ENCODE results near the gene ERMARD.

The ERMARD gene

GRCh38 chr6:169783971-169784820 lies 32.8 kb downstream of the ERMARD start:
- no peak for DNase-seq (ENCODE audit: low read depth in 2 of 2)

- no peak for DNase-seq (ENCODE audit: low read depth in 2 of 2)
These were observed 33.5 kb downstream of the ERMARD start for GRCh38 chr6:169784821-169785340.

DNA sequence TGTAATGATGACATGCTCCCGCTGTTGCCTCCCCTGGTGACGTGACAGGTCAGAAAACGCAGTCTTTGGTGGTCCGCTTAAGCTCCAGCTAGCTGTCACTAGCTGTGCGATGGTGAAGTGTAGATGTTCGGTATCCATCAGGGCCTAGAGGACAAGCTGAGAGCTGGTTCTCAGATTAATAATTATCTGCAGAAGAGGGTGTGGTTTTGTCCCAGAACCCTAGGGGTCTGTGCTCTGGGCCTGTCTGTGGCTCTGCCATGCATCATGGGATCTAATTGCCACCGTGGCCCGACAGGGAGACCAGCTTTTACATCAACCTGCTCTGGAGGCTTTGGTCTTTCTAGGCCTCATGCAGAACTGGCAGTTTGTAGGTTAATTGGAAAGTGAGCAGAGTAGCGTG lies 34.1 kb downstream of the ERMARD start:
- no peak for DNase-seq (ENCODE audit: low read depth in 2 of 2)

GRCh38 chr6:169786349-169786748 lies 34.9 kb downstream of the ERMARD start:
- DNase-seq (ENCODE audit: low read depth in 2 of 2), result no peak

GRCh38 chr6:169787797-169788196 lies 36.4 kb downstream of the ERMARD start:
- no peak for DNase-seq (ENCODE audit: low read depth in 2 of 2)

DNA sequence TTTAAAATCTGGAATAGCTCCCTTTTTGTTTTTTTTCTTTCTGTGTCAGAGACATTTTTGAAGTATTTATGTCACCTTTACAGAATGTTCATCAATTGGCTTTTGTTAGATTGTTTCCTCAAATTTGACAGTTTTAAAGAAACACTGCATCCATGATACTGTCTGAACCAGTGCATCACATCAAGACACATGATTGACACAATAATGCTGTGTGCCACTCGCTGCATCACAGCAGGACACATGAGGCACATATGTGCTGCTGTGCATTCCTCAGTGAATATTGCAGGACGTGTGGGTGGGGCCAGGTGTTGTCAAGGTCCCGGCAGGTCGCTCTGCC lies 37.4 kb downstream of the ERMARD start:
- no peak for DNase-seq (ENCODE audit: low read depth in 2 of 2)

DNA sequence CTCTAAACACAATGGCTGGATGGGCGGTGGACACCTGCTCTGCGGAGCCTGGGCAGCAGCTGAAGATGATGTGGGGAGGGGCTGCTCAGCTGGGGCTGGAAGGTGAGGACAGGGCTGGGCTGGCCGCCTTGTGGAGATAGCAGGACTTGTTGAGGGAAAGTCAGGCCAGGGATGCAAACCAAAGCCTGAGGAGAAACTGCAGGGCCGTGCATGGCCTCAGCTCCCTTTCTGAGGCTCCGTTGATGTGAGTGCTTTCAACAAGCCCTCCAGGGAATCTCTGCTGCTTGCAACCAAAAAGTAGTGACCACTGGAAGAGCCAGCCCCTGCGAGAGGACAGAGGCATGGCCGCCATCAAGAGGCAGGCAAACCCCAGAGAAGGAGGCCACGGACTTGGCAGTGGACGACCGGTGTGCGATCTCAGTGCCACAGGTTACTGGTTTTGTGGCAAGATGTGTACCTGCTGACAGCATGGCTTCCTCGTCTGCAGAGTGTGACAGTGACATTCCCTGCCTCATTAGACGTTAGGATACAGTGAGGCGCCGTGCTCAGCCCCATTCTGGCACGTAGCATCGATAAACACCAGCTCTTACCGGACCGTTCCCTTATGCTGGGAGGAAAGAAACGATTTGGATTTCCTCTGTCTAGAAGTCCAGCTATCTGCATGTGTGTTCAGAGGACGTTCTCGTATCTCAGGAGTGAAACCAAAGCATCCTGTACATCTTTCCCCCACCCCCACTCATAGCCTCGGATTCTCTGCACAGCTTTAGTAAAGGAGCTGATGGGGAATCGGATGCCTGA lies 37.9 kb downstream of the ERMARD start:
- no peak for DNase-seq (ENCODE audit: low read depth in 2 of 2)

DNA sequence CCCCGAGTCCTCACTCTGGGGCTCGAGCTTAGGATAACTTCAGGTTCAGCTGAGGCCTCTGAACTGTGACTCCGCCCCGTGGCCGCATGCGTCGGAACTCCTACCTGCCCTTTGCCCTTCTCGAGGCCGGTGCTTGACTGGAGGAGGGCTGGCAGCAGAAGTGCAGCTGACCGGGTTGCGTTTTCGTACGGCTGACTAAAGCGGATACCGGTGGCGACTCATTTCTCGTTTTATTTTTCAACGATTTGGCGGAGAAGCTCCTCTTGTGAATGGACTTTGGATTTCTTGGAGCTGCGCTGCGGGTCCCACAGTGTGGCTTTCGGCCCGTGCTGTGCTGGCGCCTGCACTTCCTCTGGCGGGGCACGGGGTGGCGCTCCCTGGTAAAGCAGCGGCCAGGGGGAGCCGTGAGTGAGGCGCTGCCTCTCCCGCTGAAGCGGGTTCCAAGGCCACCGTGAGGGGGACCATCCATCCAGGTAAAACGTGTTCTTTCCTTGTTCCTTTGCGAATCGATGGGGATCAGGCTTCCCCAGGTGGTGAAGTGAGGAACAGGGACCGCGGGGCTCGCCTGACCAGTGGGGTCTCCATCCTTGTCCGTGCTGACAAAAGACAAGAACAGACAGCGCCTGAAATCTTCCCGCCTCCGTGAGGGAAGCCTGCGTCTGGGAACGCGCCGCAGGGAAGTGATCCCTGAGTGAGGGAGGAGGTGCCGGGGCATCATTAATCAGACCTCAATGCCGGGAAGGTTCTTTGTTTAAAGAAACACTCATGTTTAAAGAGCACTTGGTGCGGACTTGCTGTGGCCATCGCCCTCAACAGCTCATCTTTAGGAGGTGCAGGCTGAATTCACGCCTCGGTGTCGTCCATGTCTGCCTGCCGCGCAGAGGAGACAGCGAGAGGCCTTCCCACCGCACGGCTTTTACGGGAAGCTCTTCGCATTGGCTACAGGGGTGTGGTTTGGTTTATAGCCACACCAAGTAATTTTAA lies 38.8 kb downstream of the ERMARD start:
- DNase-seq (ENCODE audit: low read depth in 2 of 2), result peak; percentile 36 to 57

DNA sequence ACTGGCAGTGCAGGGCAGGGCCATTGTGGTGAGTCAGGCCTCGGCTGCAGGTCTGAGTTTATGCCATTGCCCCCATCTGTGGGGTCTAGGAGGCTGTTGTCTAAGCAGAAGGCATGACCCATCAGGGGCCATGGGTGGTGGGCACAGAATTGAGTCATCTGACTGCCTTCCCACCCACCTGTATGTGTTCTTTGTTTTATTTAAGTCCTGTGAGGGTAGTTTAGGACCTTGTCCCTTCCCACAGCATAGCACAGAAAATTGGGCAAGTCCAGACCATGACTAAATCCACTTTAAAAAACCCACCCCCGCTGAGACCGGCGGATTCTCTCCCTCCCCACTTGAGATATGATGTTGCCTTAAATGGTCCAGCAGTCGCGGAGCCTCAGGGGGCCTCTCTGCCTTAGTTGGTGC lies 40.3 kb downstream of the ERMARD start:
- no peak for DNase-seq (ENCODE audit: low read depth in 2 of 2)

DNA sequence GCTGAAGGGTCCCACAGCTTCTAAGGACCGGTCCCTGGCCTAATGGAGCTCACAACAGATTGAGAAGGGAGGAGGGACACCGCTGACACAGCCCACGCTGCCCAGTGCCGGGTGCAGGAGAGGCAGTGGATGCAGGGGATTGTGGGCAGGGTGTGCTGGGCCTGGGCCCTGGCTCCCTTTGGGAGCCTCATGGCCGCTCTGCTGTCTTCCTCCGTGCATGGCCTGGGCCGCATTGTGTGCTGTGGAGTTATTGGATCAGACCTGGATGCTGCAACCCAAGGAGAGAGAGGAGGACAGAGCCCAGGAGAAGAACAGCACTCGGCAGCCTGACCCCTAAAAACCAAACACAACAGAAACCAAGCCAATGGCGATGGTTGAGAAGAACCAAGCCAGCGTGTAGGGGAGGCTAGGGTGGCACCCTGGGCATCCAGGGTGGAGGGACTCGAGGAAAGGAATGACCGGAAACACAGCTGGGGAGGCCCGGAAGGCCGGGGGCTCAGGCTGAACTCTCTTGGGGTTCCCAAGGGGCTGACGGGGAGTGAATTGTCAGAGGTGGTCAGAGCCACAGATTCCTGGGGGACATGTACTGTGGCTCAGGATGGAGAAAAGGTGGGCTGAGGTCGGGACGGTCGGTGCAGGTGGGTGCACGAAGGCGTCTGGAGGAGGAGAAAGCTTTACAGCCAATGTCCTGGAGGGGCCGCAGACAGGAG lies 41.0 kb downstream of the ERMARD start:
- no peak for DNase-seq (ENCODE audit: low read depth in 2 of 2)

DNA sequence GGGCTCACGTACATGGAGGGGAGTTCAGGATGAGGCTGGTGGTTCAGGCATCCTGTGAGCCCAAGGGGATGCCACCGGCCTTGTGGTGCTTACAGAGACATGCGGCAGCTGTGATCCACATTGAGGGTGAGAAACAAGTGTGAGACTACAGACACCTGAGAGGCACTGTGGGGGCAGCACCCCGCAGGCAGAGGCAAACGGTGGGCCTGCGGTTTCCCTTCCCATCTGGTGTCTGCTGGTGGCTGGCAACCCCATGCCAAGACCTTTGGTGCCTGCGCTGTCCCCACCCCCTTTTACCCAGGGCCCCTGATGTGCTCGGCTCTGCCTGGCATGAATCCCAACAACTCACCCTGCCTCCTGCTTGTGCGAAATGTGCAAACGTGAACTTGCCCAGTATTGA lies 42.0 kb downstream of the ERMARD start:
- no peak for DNase-seq (ENCODE audit: low read depth in 2 of 2)

DNA sequence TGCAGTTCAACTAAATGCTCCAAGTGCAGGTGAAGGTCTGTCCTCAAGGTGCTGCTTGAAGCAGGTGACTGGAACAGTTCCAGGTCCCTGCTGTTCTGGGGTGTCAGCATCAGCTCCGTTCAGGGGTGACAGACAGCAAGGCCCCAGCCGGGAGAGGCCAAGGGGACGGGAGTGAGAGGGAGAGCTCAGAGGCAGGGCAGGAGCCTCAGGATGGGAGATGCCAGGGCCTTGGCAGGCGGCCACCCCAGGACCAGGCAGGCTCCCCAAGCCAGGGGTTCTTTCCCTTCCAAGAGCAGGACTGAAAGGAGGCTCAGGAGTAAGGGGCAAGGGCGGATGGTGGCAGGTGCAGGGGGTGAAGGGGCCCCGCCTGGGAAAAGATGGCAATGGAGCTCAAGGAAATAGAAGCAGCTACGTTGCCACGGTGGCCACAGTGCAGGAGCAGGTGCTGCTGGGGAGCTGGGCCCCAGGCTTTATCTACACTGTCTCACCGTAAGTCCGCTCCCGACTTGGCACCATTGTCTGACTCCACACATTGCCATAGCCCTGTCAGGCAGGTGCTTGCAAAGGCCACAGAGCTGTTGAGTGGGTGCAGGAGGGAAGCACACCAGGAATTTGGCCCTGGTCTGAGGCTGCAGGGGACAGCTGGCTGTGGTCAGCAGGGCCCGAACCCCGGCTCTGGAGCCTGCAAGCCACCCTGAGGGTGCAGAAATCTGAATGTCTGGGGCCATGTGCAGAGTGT lies 43.1 kb downstream of the ERMARD start:
- DNase-seq (ENCODE audit: low read depth in 2 of 2), result no peak

- no peak for DNase-seq (ENCODE audit: low read depth in 2 of 2)
These were observed 43.8 kb downstream of the ERMARD start for GRCh38 chr6:169795196-169795595.

GRCh38 chr6:169798764-169799473 lies 47.5 kb downstream of the ERMARD start:
- no peak for DNase-seq (ENCODE audit: low read depth in 2 of 2)

GRCh38 chr6:169799474-169799926 lies 48.1 kb downstream of the ERMARD start:
- DNase-seq (ENCODE audit: low read depth in 2 of 2), result no peak

- no peak for DNase-seq (ENCODE audit: low read depth in 2 of 2)
These were observed 48.8 kb downstream of the ERMARD start for GRCh38 chr6:169800116-169800667.

DNA sequence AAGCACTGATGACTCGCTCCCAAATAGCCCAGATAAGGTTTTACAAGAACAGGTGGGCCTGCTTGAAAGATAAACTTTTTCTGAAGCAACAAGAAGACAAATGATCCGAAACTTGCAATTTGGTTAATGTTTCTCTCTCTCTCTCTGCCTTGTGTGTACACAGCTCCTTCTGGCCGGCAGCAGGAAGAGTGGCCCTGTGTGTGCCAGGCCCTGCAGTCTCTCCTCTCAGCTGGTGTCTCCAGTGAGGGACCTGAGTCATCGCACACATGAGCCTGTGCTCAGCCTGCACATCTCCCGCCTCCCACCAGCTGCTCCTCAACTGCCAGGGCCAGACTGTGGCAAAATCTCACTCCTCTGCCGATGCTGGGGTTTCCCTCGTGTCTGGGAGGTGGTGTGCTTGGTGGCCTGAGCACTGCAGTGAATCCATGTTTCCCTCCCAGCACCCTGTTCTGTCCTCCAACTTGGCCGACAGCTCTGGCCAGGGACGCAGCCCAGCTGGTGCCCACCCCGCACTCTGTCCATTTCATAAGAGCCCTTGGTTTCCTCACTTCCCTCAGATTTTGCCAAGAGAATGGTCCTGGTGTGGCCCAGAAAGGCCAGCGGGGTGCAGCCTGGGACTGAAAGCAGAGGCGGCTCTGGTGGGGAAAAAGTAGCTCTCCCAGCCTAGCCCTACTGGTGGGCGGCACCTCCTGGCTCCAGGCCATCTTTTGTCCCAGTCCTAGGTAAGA lies 49.4 kb downstream of the ERMARD start:
- DNase-seq (ENCODE audit: low read depth in 2 of 2), result no peak

- no peak for DNase-seq (ENCODE audit: low read depth in 2 of 2)
These were observed 50.2 kb downstream of the ERMARD start for GRCh38 chr6:169801396-169802160.
